H1 (cell line): ENCODE data around the gene PGF. TPM values are rescaled to one million over a fixed set of nuclear protein-coding genes. Genes with fewer than 3 reads are reported as not detected.

Experiments used
- CTCF ChIA-PET: fragments of 300-600 bp; sonication (Branson Sonifier 250); formaldehyde crosslinking; loops from one replicate; lab custom pipeline; 2021; ENCODE audit not compliant: partially characterized antibody; lab: Charles Lee
- POLR2A ChIA-PET: fragments of 300-600 bp; sonication (Branson Sonifier 250); formaldehyde crosslinking; loops from one replicate; lab custom pipeline; 2021; ENCODE audit warnings: inconsistent platforms; ENCODE audit not compliant: partially characterized antibody; lab: Charles Lee
- DNase-seq, 2 experiments: peaks; one replicate each; pipeline versions ENCODE4 v3.0.0 to v3.0.0-alpha.2; 2010 to 2022; ENCODE audit warnings: low spot score in 2 of 2, low read depth in 1 of 2, mixed read lengths in 1 of 2
- FAIRE-seq: peaks from 2 replicates; lab custom pipeline; 2011; peaks lifted over from hg19 to GRCh38; lab: Jason Lieb, UNC
- H2AFZ ChIP-seq: 2 replicates; pipeline ENCODE4 v1.8.1; 2012; ENCODE audit warnings: low read length, inconsistent platforms
- H2AK5ac ChIP-seq: 2 replicates; pipeline ENCODE4 v1.6.1; 2013; ENCODE audit warnings: low read depth, low read length
- H2BK120ac ChIP-seq: replicated peaks from 2 replicates; pipeline ENCODE3; 2013; ENCODE audit warnings: low read depth, low read length, inconsistent platforms
- H2BK12ac ChIP-seq: 2 replicates; pipeline ENCODE4 v1.6.1; 2013; ENCODE audit warnings: low read depth, low read length
- H2BK15ac ChIP-seq: 2 replicates; pipeline ENCODE4 v1.6.1; 2013; ENCODE audit warnings: low read length
- H2BK20ac ChIP-seq: 2 replicates; pipeline ENCODE4 v1.6.1; 2013; ENCODE audit warnings: low read length
- H2BK5ac ChIP-seq: 2 replicates; pipeline ENCODE4 v1.6.1; 2013; ENCODE audit warnings: low read depth, low read length
- H3K14ac ChIP-seq: 2 replicates; pipeline ENCODE4 v1.6.1; 2013; ENCODE audit warnings: inconsistent platforms; ENCODE audit not compliant: insufficient read length
- H3K18ac ChIP-seq: 2 replicates; pipeline ENCODE4 v1.6.1; 2013; ENCODE audit warnings: low read length; ENCODE audit errors: extremely low read depth
- H3K23ac ChIP-seq: 2 replicates; pipeline ENCODE4 v1.6.1; 2013; ENCODE audit warnings: inconsistent platforms; ENCODE audit not compliant: insufficient read length
- H3K23me2 ChIP-seq: 2 replicates; pipeline ENCODE4 v1.6.1; 2013; ENCODE audit warnings: low read depth, low read length
- H3K27ac ChIP-seq: 2 replicates; pipeline ENCODE4 v1.6.1; 2011; ENCODE audit warnings: low read depth, low read length, inconsistent platforms
- H3K27me3 ChIP-seq, 4 experiments: replicated peaks in 1 of 4; 1 replicate in 1 of 4; 2 replicates in 3 of 4; pipeline versions ENCODE4 v1.6.1 to v1.8.1; 2011 to 2013; ENCODE audit warnings: low read length in 3 of 4, mild to moderate bottlenecking in 3 of 4, inconsistent platforms in 2 of 4, mixed read lengths in 2 of 4, moderate library complexity in 1 of 4; ENCODE audit not compliant: control insufficient read depth in 3 of 4, insufficient read depth in 3 of 4; ENCODE audit errors: extremely low read depth in 1 of 4
- H3K36me3 ChIP-seq, 4 experiments: 2 replicates each; pipeline versions ENCODE4 v1.6.1 to v1.8.1; 2011 to 2013; ENCODE audit warnings: mild to moderate bottlenecking in 4 of 4, low read length in 3 of 4, moderate library complexity in 2 of 4, control low read depth in 1 of 4, inconsistent platforms in 1 of 4; ENCODE audit not compliant: insufficient read depth in 4 of 4, control insufficient read depth in 2 of 4
- H3K4ac ChIP-seq: replicated peaks from 2 replicates; pipeline ENCODE3; 2013; ENCODE audit warnings: low read length, low read depth, mixed read lengths, inconsistent platforms; ENCODE audit not compliant: insufficient read length
- H3K4me1 ChIP-seq, 4 experiments: replicated peaks in 1 of 4; 1 replicate in 1 of 4; 2 replicates in 3 of 4; pipeline versions ENCODE4 v1.6.1 to v1.8.1; 2011 to 2013; ENCODE audit warnings: low read length in 3 of 4, inconsistent platforms in 2 of 4, mixed read lengths in 1 of 4; ENCODE audit not compliant: insufficient read depth in 4 of 4, control insufficient read depth in 3 of 4
- H3K4me2 ChIP-seq, 2 experiments: 2 replicates each; pipeline versions ENCODE4 v1.6.1 to v1.8.1; 2011 to 2013; ENCODE audit warnings: low read depth in 2 of 2, low read length in 2 of 2, control low read depth in 1 of 2, inconsistent platforms in 1 of 2, mild to moderate bottlenecking in 1 of 2; ENCODE audit not compliant: insufficient read depth in 1 of 2
- H3K4me3 ChIP-seq, 4 experiments: fragments of 200-600, 300-600 bp in 1 of 4; sonication (generic), shearing (Covaris generic), sonication (Bioruptor Twin) in 1 of 4; 2 replicates each; pipeline versions ENCODE4 v1.5.1 to v1.8.1; 2011 to 2016; ENCODE audit warnings: low read length in 4 of 4, low read depth in 3 of 4, control low read depth in 2 of 4, inconsistent platforms in 2 of 4, mild to moderate bottlenecking in 2 of 4, mixed read lengths in 1 of 4, moderate library complexity in 1 of 4; ENCODE audit not compliant: insufficient read depth in 2 of 4; ENCODE audit errors: extremely low read depth in 1 of 4
- H3K56ac ChIP-seq: replicated peaks from 2 replicates; pipeline ENCODE3; 2013; ENCODE audit warnings: low read depth, mild to moderate bottlenecking, mixed read lengths, low read length, inconsistent platforms; ENCODE audit not compliant: insufficient read length
- H3K79me1 ChIP-seq: 2 replicates; pipeline ENCODE4 v1.6.1; 2013; ENCODE audit warnings: low read depth, low read length, control low read depth
- H3K79me2 ChIP-seq, 2 experiments: 2 replicates each; pipeline versions ENCODE4 v1.6.1 to v1.8.1; 2012 to 2013; ENCODE audit warnings: low read length in 2 of 2, mild to moderate bottlenecking in 2 of 2, inconsistent platforms in 1 of 2; ENCODE audit not compliant: insufficient read depth in 2 of 2, control insufficient read depth in 1 of 2
- H3K9ac ChIP-seq, 4 experiments: replicated peaks in 1 of 4; 1 replicate in 1 of 4; 2 replicates in 3 of 4; pipeline versions ENCODE4 v1.6.1 to v1.8.1; 2011 to 2013; ENCODE audit warnings: low read depth in 3 of 4, low read length in 3 of 4, control low read depth in 2 of 4, mild to moderate bottlenecking in 2 of 4, moderate library complexity in 2 of 4, inconsistent platforms in 1 of 4; ENCODE audit errors: extremely low read depth in 1 of 4
- H3K9me3 ChIP-seq, 2 experiments: 2 replicates each; pipeline versions ENCODE4 v1.6.1 to v1.8.1; 2012 to 2013; ENCODE audit warnings: mild to moderate bottlenecking in 2 of 2, moderate library complexity in 2 of 2, control low read depth in 1 of 2, inconsistent platforms in 1 of 2, low read depth in 1 of 2, low read length in 1 of 2, mixed read lengths in 1 of 2; ENCODE audit not compliant: insufficient read depth in 2 of 2
- H4K20me1 ChIP-seq, 2 experiments: replicated peaks in 1 of 2; 2 replicates each; pipeline versions ENCODE3 to v1.8.1; 2011 to 2013; ENCODE audit warnings: inconsistent platforms in 2 of 2, low read length in 2 of 2, mild to moderate bottlenecking in 1 of 2; ENCODE audit not compliant: insufficient read depth in 2 of 2, control insufficient read depth in 1 of 2
- H4K5ac ChIP-seq: 2 replicates; pipeline ENCODE4 v1.6.1; 2013; ENCODE audit warnings: low read length, low read depth, mixed read lengths, inconsistent platforms; ENCODE audit not compliant: insufficient read length
- H4K8ac ChIP-seq: 2 replicates; pipeline ENCODE4 v1.8.0; 2013; ENCODE audit warnings: mild to moderate bottlenecking, moderate library complexity, low read length, inconsistent platforms; ENCODE audit not compliant: insufficient read depth; ENCODE audit errors: extremely low read depth
- H4K91ac ChIP-seq: replicated peaks from 2 replicates; pipeline ENCODE3; 2013; ENCODE audit warnings: low read length, mixed read lengths, inconsistent platforms; ENCODE audit not compliant: insufficient read length
- FOSL1 ChIP-seq: IDR thresholded peaks from 2 replicates; pipeline ENCODE4 v1.6.1; 2011; ENCODE audit warnings: mild to moderate bottlenecking, low read depth, low read length, moderate library complexity; ENCODE audit not compliant: insufficient read depth
- HDAC2 ChIP-seq, 2 experiments: fragments of 300-600 bp in 1 of 2; sonication (generic) in 1 of 2; IDR thresholded peaks; 2 replicates each; pipeline ENCODE4 v1.6.1; 2011 to 2012; ENCODE audit warnings: low read depth in 2 of 2, low read length in 2 of 2, mild to moderate bottlenecking in 2 of 2, moderate library complexity in 2 of 2, borderline replicate concordance in 1 of 2, inconsistent platforms in 1 of 2
- KDM1A ChIP-seq: fragments of 200-600, 300-600 bp; sonication (generic); IDR thresholded peaks from 2 replicates; pipeline ENCODE4 v1.7.1; 2016; ENCODE audit warnings: mild to moderate bottlenecking, low read length, borderline replicate concordance
- MAFK ChIP-seq: IDR thresholded peaks from 2 replicates; pipeline ENCODE4 v1.6.1; 2012; ENCODE audit warnings: low read depth, mild to moderate bottlenecking, improper control_type of control experiment, low read length
- RXRA ChIP-seq: IDR thresholded peaks from 2 replicates; pipeline ENCODE4 v1.6.1; 2011; ENCODE audit warnings: low read depth, mild to moderate bottlenecking, low read length, moderate library complexity; ENCODE audit not compliant: insufficient read depth
- SUZ12 ChIP-seq: fragments of 200-600 bp; sonication (generic); IDR thresholded peaks from 2 replicates; pipeline ENCODE4 v1.6.1; 2012; ENCODE audit warnings: mild to moderate bottlenecking, inconsistent platforms, low read length, moderate library complexity, mixed read lengths
- ZNF274 ChIP-seq: IDR thresholded peaks from 2 replicates; pipeline ENCODE4 v1.7.0; 2012; ENCODE audit warnings: low read length, borderline replicate concordance; ENCODE audit errors: extremely low read depth
- WGBS, 2 experiments: shearing (Covaris generic) in 1 of 2; methylation state at CpG; one replicate each; pipeline versions ENCODE4 v1.1.6 to v1.1.7; 2013 to 2015; ENCODE audit warnings: low lambda C conversion rate in 2 of 2, mixed read lengths in 2 of 2, inconsistent platforms in 1 of 2, low coverage in 1 of 2, missing lambda C conversion rate in 1 of 2; ENCODE audit not compliant: insufficient replicate concordance in 2 of 2, insufficient coverage in 1 of 2, insufficient read length in 1 of 2; ENCODE audit errors: extremely low coverage in 1 of 2, missing lambda C conversion rate in 1 of 2; 5-methylcytosine and 5-hydroxymethylcytosine counted together
- polyA plus RNA-seq, 7 experiments: library from polyadenylated mRNA; depleted of rRNA in 3 of 7; stranded (reverse) in 5 of 7; unstranded in 2 of 7; fragments of >200 nt in 5 of 7; fragments of 200-250 nt in 2 of 7; gene quantifications; 1 replicate in 5 of 7; 2 replicates in 1 of 7; 4 replicates in 1 of 7; pipeline versions ENCODE4 v1.2.1 to v1.2.3, GENCODE V29; 2011 to 2013; ENCODE audit warnings: missing spikeins in 2 of 7, mixed read lengths in 2 of 7
- total RNA-seq: library from RNA; stranded (reverse); fragmentation: NEBNext Ultra II Directional; extraction: Animal tissue kit (Norgen Biotek cat#: 25700); gene quantifications from 2 replicates; pipeline ENCODE4 v1.2.1, GENCODE V29; 2021
- TF ChIP-seq, protein P1 (sequence below): IDR thresholded peaks from 2 replicates; pipeline ENCODE4 v1.6.1; 2011; ENCODE audit warnings: low read depth, mild to moderate bottlenecking, low read length; ENCODE audit not compliant: insufficient read depth
- TF ChIP-seq, protein P2 (sequence below): IDR thresholded peaks from 2 replicates; pipeline ENCODE4 v1.6.1; 2011; ENCODE audit warnings: low read length, improper control_type of control experiment

PGF gene
- total and polyA plus RNA-seq, 2 of the 8 experiments (the other 6 are each of a cell fraction or from before 2014, with no cell fraction given) = 2.1 to 4.1 TPM

DNA sequence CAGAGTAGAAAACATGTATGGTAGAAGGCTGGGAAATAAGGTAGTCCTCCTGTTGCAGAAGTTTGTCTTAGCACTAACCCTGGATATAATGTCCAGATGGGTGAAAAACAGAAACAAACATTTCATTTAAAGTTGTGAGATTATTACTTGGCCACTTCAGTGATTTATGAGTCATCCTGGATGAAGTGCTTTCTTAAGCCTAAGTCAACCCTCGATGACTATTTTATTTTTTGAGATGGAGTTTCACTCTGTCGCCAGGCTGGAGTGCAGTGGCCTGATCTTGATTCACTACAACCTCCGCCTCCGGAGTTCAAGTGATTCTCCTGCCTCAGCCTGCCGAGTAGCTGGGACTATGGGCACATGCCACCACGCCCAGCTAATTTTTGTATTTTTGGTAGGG lies 63.5 kb downstream of the PGF start:
- POLR2A ChIA-PET = interaction anchor here (2.3 kb wide), 1 partner anchor 14 kb away, joined by 15 read pairs; no protein-coding TSS in a partner anchor
- H4K20me1 ChIP-seq = peaks cover 3 to 6% of the 10 kb centered on the region in 2 experiments
- TF ChIP-seq ZNF274 (no peak), HDAC2 (IDR thresholded peaks at IDR 0.05; ENCODE audit: borderline replicate concordance in 1 of 2, low read depth in 2 of 2, low read length in 2 of 2) (no peak), KDM1A (no peak), FOSL1 (no peak), RXRA (no peak), MAFK (no peak), SUZ12 (no peak)
- TF ChIP-seq, protein P1, sequence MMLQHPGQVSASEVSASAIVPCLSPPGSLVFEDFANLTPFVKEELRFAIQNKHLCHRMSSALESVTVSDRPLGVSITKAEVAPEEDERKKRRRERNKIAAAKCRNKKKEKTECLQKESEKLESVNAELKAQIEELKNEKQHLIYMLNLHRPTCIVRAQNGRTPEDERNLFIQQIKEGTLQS = no peak
- TF ChIP-seq, protein P2, sequence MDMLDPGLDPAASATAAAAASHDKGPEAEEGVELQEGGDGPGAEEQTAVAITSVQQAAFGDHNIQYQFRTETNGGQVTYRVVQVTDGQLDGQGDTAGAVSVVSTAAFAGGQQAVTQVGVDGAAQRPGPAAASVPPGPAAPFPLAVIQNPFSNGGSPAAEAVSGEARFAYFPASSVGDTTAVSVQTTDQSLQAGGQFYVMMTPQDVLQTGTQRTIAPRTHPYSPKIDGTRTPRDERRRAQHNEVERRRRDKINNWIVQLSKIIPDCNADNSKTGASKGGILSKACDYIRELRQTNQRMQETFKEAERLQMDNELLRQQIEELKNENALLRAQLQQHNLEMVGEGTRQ = no peak

More for the DNA sequence above, 63.5 kb downstream of the PGF start:
- Histone ChIP-seq H4K8ac (no peak overlapping the region), H3K79me2 (peaks cover 0 to 25% of the 10 kb centered on the region in 2 experiments; a peak in 2 of 4 replicates), H3K9me3 (no peaks in the 10 kb centered on the region), H3K4me1 (peaks cover under 1 to 6% (median 2%) of the 10 kb centered on the region in 4 experiments; a peak in 4 of 7 replicates), H3K27me3 (no peaks in the 10 kb centered on the region), H2BK120ac (no peak overlapping the region), H3K36me3 (peaks cover 28 to 82% (median 61%) of the 10 kb centered on the region in 4 experiments), H2BK20ac (no peak overlapping the region), H2BK12ac (no peak overlapping the region), H3K79me1 (peaks cover 5% of the 10 kb centered on the region), H3K27ac (no peak overlapping the region), H2AK5ac (no peak overlapping the region), H3K4me2 (no peak overlapping the region), H2BK5ac (no peak overlapping the region), H2AFZ (no peak overlapping the region), H3K23ac (no peak overlapping the region), H3K18ac (no peak overlapping the region), H3K9ac (no peak overlapping the region), H3K14ac (no peak overlapping the region), H3K56ac (no peak overlapping the region), H2BK15ac (no peak overlapping the region), H4K91ac (no peak overlapping the region), H3K4ac (no peak overlapping the region), H4K5ac (no peak overlapping the region), H3K23me2 (no peaks in the 10 kb centered on the region), H3K4me3 (no peak overlapping the region)
- FAIRE-seq (no peak), DNase-seq (no peak)
- 94% methylated on average over 6 of the region's 6 CpGs; no CpG with 5 or more reads in 1 of the 2 experiments for WGBS, 2 experiments
- CTCF ChIA-PET = interaction anchor here (1.1 to 24.8 kb wide), 5 partner anchors 11 to 54 kb away, joined by 3 to 509 read pairs (median 10); no protein-coding TSS in a partner anchor
